HG03025 (cell line): ENCODE results near the gene AGAP1.
"Not testable (repeated sequence)": the region's sequence is repeated elsewhere in the genome, so short reads cannot be mapped to it uniquely, and the experiment has no call there.

Source experiments
- ATAC-seq: cut with Tn5 transposase; IDR thresholded peaks from one replicate; pipeline ENCODE4 v1.9.1; 2021; ENCODE audit warnings: mild to moderate bottlenecking, moderate library complexity; ENCODE audit not compliant: unreplicated experiment, low FRiP score

The AGAP1 gene

DNA sequence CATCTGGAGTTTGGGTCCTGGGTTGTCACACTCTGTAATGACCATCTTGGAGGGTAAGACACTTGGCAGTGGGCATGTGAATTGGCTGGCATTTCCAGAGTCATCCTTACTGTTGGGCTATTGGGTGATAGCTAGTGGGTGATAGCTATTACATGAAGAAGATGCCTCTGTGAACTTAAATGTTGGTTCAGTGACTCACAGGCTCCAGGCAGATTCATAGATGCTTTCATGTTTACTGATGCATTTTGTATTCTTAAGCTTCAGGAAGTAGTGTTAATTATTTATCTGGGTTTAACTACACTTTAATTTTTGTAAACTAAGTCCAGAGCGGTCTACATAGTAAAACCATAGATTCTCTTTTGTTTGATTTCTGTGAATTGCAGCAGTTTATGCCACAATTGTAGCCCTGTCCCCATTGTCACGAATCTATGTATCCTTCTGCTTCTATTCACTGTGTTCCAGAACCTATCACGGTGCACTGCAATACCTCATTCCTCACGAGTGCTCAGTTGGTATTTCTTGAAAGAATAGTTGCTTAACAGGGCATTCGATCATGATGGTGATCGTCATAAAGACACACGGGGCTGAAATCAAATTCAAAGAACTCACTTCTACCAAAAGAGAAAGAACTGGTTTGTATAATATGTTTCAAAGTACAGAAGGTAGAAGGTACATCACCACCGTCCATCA is 594.7 kb downstream of the AGAP1 start:
- no peak for ATAC-seq

DNA sequence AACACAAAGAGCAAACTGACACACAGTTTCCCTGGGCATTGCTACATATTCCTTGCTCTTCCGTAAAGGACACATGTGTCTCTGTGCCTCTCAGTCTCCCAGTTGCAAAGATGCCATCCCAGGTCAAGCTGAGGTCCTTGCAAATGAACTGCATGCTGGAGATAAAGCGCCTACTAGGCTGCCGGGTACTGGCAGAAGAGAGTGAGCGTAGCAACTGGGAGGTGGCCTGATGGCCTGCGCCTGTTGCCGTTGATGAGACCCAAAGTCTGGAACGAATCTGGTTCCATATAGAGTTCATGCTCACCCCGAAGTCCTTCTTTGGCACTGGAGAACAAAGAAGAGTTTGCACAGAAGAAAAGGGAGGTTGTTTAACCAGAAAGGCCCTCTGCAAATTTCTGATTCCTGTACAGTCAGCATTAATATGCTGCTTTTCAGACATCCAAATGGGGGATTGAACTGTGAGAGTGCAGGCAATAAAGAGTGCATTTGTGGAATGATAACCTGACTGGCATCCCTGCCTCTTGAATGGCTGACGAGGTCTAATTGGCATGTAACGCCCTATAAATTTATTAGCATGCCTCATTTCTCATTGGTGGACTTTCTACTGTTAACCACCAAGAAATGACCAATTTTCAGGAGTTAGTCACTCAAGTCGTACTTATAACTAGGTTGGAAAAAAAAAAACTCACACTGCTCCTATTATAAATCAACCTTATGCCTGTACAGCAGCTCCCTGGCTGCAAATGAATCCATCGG is 595.6 kb downstream of the AGAP1 start:
- no peak for ATAC-seq

DNA sequence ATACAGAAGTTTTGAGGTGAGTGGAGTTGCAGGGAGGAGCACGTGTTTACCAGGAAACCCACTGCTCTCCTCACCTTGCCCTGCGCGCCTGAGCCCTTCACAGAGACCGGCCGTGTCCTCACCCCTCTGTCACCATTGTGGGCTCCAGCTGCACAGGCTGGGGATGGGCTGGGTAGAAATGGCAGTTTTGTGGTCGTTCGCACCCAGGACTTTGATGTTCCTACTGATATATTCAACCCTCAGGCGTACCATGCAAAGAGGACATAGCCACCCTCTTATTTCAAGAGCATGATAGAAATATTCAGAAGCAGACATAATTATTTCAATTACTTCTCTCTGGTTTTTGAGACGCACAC is 596.2 kb downstream of the AGAP1 start:
- ATAC-seq: no peak

GRCh38 chr2:236090826-236091225 is 597.0 kb downstream of the AGAP1 start:
- not testable (repeated sequence) for ATAC-seq

DNA sequence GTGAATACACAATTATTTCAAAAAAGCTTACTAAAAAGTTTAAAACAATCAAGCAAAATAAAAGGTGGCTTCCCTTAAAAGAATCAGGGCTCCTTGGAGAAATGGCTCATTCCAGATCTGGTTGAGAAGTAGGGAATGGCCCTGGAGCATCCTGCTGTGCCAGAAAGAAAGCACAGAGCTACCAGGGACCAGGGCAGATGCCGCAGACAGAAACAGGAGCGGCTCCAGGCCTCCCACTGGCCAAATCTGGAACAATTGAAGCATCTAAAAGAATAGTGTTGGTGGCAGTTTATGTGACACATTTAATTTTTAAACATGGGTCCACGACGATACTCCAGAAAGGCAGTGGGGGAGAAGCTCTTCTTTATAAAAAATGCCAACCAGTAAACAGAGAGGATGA is 598.9 kb downstream of the AGAP1 start:
- ATAC-seq: no peak

- ATAC-seq: no peak
Measured at GRCh38 chr2:236093134-236093533, 599.3 kb downstream of the AGAP1 start.

- no peak for ATAC-seq
Measured at GRCh38 chr2:236095504-236095903, 601.7 kb downstream of the AGAP1 start.

GRCh38 chr2:236101311-236101950 is 607.6 kb downstream of the AGAP1 start:
- ATAC-seq: no peak

GRCh38 chr2:236102971-236103370 is 609.1 kb downstream of the AGAP1 start:
- ATAC-seq: no peak

DNA sequence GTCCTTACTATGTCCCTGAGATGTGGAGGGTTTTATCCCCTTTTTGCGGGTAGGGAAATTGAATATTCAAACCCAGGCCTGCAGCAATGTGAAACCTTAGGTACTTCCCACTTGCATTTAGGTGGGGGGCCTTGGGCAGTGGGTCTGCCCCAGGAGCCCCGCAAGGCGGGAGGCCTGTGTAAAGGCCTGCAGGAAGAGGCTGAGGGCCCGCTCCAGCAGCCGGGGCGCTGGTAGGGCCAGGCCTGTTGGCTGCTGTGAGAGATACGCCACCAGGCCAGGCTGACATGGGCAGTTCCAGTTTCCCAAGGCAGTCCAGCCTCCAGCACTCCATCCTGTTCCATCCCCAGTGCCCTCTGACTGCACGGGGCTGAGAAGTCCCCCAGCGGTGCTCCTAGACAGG is 610.1 kb downstream of the AGAP1 start:
- ATAC-seq: no peak

DNA sequence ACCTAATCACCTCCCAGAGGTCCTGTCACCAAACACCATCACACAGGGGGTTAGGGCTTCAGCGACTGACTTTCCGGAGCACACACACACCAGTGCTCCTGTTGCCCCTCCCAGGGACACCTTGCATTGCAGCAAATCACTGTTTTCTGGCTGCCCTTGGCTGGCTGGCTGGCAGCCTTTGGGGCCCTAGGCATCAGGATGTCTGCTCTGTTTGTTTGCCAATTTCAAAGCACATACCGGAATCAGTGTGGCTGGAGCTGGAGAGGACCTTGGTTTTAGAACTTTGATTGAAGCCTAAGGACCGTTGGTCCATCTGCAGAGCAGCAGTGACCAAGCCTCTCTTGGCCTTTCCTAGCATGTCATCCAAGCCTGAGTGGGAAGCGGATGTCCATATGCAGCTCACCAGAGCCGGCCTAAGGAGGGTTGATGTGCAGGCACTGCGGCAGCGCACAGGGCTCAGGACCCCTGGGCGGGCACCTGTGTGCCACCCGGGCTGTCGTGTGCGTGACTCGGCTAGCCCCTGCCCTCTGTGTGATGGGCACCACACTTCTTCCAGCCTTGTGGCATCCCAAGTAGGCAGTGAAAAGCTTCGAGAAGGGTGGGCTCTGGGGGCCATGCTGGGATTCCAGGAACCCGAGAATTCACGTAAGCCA is 612.2 kb downstream of the AGAP1 start:
- ATAC-seq: no peak

DNA sequence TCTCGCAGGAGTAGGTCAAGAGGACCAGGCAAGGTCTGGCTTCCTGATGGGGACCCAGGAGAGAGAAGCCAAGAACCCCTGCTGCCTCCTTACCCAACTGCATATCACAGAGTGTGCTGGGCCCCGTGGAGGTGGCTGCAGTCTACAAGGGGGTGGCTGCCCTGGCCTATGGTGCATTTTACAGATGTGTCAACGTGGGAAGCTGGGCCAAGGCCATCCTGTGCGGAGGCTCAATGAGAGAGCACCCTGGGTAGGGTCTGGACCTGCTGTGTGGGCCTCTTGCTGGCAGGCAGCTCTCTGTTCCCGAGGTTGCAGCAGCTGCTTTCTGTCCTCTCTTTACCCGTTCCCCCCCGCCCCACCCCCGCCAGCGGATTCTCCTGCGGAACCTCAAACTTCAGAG is 612.9 kb downstream of the AGAP1 start:
- ATAC-seq: no peak

- no peak for ATAC-seq
Measured at GRCh38 chr2:236107536-236107935, 613.7 kb downstream of the AGAP1 start.

GRCh38 chr2:236107942-236108625 is 614.2 kb downstream of the AGAP1 start:
- no peak for ATAC-seq

GRCh38 chr2:236109061-236109460 is 615.2 kb downstream of the AGAP1 start:
- no peak for ATAC-seq

DNA sequence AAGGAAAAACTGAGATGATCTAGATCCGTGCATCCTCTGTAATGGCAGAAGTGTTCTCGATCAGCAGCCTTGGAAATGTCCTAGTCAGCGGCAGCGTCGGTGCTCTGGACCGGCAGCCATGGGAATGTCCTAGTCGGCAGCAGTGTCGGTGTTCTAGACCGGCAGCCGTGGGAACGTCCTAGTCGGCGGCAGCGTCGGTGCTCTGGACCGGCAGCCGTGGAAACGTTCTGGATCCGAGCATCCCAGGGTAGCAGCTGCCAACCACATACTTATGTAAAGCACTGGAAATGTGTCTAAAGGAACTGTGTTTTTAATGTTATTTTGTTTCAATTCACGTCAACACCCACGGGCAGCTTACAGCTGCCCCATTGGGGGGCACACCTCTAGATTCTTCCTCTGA is 615.6 kb downstream of the AGAP1 start:
- ATAC-seq: no peak

DNA sequence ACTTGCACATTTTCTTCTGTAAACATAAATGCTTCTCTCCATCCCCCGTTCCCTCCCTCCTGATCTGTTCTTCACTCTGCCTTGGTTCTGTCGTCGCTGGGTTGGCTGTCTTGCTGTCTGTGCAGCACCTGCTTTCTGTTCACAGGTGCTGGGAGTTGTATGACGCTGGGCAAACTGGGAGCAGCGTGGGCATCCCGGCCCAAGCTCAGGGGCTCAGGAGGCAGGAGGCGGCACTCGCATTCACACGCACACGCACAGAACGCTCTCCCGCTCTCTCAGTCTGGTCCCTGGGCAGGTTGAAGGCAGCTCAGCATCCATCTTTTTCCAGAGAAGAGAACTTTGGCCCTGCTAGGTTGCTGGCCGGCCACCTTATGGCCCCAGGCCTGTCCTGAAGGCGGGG is 618.6 kb downstream of the AGAP1 start:
- no peak for ATAC-seq

DNA sequence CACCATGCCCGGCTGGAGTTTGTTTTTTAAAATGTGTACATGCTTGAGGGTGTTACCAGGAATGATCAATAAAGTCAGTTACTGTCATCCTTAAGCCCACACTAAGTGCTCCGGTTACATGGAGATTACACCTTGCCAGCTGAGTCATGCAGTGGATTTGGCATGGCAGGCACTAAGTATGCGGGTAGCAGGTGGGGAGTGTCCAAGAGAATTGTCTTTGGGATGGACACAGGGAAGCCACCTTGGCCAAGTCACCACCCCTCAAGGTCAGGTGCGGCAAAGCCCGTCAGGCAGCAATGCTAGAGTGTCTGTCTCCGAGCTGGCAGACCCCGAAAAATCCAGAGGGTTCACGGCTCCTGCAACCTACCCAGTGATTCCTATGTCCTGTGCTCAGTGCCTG is 619.6 kb downstream of the AGAP1 start:
- no peak for ATAC-seq

GRCh38 chr2:236113948-236114347 is 620.1 kb downstream of the AGAP1 start:
- no peak for ATAC-seq

DNA sequence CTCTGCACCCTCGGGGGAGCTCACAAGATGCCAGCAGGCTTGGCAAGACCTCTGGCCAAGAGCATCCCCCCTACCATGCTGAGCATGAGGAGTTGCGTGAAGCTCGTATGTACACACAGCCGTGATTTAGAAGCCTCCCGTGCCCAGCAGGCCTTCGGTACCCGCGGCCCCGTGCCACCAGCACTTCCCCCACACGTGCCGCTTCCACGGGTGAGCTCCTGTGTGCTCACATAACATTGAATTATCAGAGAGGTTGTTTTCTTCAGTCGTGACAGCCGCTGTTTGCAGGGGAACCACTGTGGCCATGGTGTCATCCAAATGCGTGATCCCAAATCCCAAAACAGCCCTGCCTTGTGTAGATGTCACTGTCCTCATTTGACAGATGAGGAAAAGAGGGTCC is 621.1 kb downstream of the AGAP1 start:
- no peak for ATAC-seq

DNA sequence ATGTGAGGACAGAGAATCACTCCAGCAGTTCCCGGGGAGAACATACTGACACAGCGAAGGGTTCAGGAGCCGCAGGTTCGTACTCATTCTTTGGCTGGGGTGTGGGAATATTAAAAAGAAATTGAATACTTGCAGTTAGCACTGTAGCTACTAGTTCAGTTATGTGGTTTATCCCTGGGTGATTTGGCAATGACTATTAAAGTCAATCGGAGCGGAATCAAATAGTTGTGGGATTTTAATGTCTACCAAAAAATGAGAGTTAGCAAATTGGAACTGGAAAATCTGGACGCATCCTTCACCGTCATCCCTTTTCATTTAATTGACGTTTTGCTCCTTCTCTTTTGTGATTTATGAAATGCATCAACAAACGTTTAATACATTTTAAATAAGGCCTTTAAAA is 623.6 kb downstream of the AGAP1 start:
- ATAC-seq: no peak
